ENCODE data around the gene EREG. TPM values are rescaled to one million over a fixed set of nuclear protein-coding genes. Genes with fewer than 3 reads are reported as not detected.

EREG gene
- total RNA-seq, 2 experiments from 2014 or later: 0.58 to 0.59 TPM

DNA sequence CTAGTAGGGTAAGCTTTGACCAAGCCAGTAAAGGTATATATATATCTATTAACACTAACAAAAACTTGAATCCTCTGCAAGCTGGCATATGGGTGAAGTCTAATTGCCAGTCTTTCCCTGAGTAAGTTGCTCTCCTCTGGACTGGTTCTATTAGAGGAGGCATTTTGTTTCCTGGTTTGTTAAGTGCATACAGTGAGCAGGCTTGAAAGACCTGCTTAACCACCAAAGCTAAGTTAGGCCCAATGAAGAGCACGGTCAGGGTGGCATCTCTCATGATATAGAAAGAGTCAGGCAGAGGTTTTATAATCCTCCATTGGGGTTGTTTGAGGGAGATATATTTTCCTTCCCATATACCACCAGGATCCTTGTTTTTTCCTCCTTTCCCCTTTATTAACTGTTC, 70.4 kb downstream of the EREG start:
- TF ChIP-seq, protein P1, sequence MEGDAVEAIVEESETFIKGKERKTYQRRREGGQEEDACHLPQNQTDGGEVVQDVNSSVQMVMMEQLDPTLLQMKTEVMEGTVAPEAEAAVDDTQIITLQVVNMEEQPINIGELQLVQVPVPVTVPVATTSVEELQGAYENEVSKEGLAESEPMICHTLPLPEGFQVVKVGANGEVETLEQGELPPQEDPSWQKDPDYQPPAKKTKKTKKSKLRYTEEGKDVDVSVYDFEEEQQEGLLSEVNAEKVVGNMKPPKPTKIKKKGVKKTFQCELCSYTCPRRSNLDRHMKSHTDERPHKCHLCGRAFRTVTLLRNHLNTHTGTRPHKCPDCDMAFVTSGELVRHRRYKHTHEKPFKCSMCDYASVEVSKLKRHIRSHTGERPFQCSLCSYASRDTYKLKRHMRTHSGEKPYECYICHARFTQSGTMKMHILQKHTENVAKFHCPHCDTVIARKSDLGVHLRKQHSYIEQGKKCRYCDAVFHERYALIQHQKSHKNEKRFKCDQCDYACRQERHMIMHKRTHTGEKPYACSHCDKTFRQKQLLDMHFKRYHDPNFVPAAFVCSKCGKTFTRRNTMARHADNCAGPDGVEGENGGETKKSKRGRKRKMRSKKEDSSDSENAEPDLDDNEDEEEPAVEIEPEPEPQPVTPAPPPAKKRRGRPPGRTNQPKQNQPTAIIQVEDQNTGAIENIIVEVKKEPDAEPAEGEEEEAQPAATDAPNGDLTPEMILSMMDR (IDR thresholded peaks at IDR 0.05): no peak
- Mint-ChIP-seq H3K9me3 (no peaks in the 10 kb centered on the region), H3K4me3 (no peak overlapping the region), H3K4me1 (ENCODE audit: low read depth) (no peaks in the 10 kb centered on the region), H3K36me3 (ENCODE audit: low read depth) (no peaks in the 10 kb centered on the region), H3K27ac (no peak overlapping the region), H3K27me3 (no peaks in the 10 kb centered on the region)
- H3K27me3 ChIP-seq (ENCODE audit: control insufficient read depth in 1 of 2, insufficient read depth in 2 of 2, low read length in 2 of 2): no peaks in the 10 kb centered on the region
- no peaks in the 10 kb centered on the region for H3K4me1 ChIP-seq (ENCODE audit: insufficient read depth, low read length)
- H3K4me3 ChIP-seq (ENCODE audit: low read length): no peak overlapping the region
- POLR2A ChIA-PET: no interaction called here
- ATAC-seq (ENCODE audit: poor library complexity): no peak
- intact Hi-C loops (cut with DNase I, micrococcal nuclease): no loop called here
- H3K27ac ChIP-seq (ENCODE audit: low read depth in 1 of 2, low read length in 2 of 2): no peak overlapping the region
- CTCF ChIA-PET: no interaction called here
- no peaks in the 10 kb centered on the region for H3K9me3 ChIP-seq (ENCODE audit: control insufficient read depth in 1 of 2, insufficient read depth in 1 of 2, low read length in 2 of 2)
- no peaks in the 10 kb centered on the region for H3K36me3 ChIP-seq (ENCODE audit: insufficient read depth, low read length)
- DNase-seq: no peak

DNA sequence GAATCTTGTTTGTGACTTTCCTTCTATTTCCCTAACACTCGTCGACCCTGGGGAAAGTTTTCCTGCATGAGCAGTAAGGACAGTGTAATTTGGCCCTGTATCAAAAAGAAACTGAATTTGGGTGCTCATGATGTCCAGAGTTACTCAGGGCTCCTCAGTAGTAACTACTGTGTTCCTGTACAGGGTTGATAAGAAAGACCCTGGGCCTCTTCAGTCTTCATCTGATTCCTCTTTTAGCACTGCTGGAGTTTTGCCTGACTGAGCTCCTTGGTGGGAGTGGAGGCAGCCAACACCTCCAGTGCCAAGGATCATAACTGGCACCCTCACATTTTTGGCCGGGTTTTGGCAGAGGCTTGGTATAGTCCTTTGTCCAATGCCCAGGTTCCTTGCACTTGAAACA, 72.9 kb downstream of the EREG start:
- Mint-ChIP-seq H3K27me3 (no peaks in the 10 kb centered on the region), H3K9me3 (no peaks in the 10 kb centered on the region), H3K4me1 (ENCODE audit: low read depth) (no peaks in the 10 kb centered on the region), H3K27ac (no peak overlapping the region), H3K36me3 (ENCODE audit: low read depth) (no peaks in the 10 kb centered on the region), H3K4me3 (no peak overlapping the region)
- DNase-seq (no peak), ATAC-seq (ENCODE audit: poor library complexity) (no peak)
- Histone ChIP-seq H3K9me3 (ENCODE audit: control insufficient read depth in 1 of 2, insufficient read depth in 1 of 2, low read length in 2 of 2) (no peaks in the 10 kb centered on the region), H3K27me3 (ENCODE audit: control insufficient read depth in 1 of 2, insufficient read depth in 2 of 2, low read length in 2 of 2) (no peaks in the 10 kb centered on the region), H3K4me3 (ENCODE audit: low read length) (no peak overlapping the region), H3K36me3 (ENCODE audit: insufficient read depth, low read length) (no peaks in the 10 kb centered on the region), H3K27ac (ENCODE audit: low read depth in 1 of 2, low read length in 2 of 2) (no peak overlapping the region), H3K4me1 (ENCODE audit: insufficient read depth, low read length) (no peaks in the 10 kb centered on the region)
- intact Hi-C loops (cut with DNase I, micrococcal nuclease): no loop called here
- CTCF ChIA-PET: no interaction called here
- POLR2A ChIA-PET: no interaction called here
- TF ChIP-seq, protein P1 (IDR thresholded peaks at IDR 0.05): no peak

Other genes with a start within 250 kb of the EREG start
- 10 to 100 TPM; 13.7 to 14.4 TPM for gene MTHFD2L, start 207.0 kb upstream of the EREG start, total RNA-seq
- gene EPGN, start 56.7 kb upstream of the EREG start, total RNA-seq: 1 to 10 TPM; 3.7 to 5.9 TPM
- gene AREG, start 80.0 kb downstream of the EREG start, total RNA-seq: 10 to 100 TPM; 57.9 to 63.8 TPM

Measured in CD4-positive, alpha-beta T cell (primary cell).